ENCODE measurements around the gene GRM8.

DNA sequence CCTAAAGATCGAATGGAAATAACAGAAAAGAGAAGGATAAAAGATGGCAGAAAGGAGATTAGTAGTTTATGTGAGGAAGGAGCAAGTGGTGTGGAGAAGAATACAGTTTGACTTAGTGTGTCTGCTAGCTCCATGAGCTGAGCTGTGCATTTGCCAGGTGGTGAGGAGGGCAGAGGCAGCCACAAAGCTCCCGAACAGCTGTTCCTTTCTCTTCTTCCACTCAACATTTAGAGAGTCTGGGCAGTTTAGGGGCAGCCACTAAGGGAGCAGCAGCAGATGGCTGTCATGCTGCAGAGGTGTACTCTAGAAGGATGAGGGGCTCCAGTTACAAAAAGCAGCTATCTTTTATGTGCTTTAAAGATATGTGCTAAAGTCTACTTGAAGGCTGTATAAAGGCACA, 674.4 kb downstream of the GRM8 start:
- TF ChIP-seq EGR1 (IDR thresholded peaks at IDR 0.05) (no peak), RAD21 (IDR thresholded peaks at IDR 0.05; ENCODE audit: low read depth) (no peak), CEBPB (IDR thresholded peaks at IDR 0.05) (no peak), EP300 (IDR thresholded peaks at IDR 0.05; ENCODE audit: borderline replicate concordance) (no peak), YY1 (IDR thresholded peaks at IDR 0.05; ENCODE audit: low read depth) (no peak), TAF1 (IDR thresholded peaks at IDR 0.05; ENCODE audit: low read depth) (no peak), ZBTB7A (IDR thresholded peaks at IDR 0.05; ENCODE audit: low read depth) (no peak), TEAD4 (IDR thresholded peaks at IDR 0.05) (no peak), TCF12 (IDR thresholded peaks at IDR 0.05; ENCODE audit: low read depth) (no peak), CREB1 (IDR thresholded peaks at IDR 0.05; ENCODE audit: low read depth) (no peak)
- TF ChIP-seq, protein P1, sequence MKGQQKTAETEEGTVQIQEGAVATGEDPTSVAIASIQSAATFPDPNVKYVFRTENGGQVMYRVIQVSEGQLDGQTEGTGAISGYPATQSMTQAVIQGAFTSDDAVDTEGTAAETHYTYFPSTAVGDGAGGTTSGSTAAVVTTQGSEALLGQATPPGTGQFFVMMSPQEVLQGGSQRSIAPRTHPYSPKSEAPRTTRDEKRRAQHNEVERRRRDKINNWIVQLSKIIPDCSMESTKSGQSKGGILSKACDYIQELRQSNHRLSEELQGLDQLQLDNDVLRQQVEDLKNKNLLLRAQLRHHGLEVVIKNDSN (IDR thresholded peaks at IDR 0.05), result no peak
- TF ChIP-seq, protein P2, sequence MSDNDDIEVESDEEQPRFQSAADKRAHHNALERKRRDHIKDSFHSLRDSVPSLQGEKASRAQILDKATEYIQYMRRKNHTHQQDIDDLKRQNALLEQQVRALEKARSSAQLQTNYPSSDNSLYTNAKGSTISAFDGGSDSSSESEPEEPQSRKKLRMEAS (IDR thresholded peaks at IDR 0.05), result no peak
- TF ChIP-seq, protein P3, sequence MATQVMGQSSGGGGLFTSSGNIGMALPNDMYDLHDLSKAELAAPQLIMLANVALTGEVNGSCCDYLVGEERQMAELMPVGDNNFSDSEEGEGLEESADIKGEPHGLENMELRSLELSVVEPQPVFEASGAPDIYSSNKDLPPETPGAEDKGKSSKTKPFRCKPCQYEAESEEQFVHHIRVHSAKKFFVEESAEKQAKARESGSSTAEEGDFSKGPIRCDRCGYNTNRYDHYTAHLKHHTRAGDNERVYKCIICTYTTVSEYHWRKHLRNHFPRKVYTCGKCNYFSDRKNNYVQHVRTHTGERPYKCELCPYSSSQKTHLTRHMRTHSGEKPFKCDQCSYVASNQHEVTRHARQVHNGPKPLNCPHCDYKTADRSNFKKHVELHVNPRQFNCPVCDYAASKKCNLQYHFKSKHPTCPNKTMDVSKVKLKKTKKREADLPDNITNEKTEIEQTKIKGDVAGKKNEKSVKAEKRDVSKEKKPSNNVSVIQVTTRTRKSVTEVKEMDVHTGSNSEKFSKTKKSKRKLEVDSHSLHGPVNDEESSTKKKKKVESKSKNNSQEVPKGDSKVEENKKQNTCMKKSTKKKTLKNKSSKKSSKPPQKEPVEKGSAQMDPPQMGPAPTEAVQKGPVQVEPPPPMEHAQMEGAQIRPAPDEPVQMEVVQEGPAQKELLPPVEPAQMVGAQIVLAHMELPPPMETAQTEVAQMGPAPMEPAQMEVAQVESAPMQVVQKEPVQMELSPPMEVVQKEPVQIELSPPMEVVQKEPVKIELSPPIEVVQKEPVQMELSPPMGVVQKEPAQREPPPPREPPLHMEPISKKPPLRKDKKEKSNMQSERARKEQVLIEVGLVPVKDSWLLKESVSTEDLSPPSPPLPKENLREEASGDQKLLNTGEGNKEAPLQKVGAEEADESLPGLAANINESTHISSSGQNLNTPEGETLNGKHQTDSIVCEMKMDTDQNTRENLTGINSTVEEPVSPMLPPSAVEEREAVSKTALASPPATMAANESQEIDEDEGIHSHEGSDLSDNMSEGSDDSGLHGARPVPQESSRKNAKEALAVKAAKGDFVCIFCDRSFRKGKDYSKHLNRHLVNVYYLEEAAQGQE (IDR thresholded peaks at IDR 0.05; ENCODE audit: low read depth), result no peak

All from Ishikawa (cell line).